DMS53 (cell line): ENCODE results near the gene KCMF1.

Experiments used
- DNase-seq: peaks from one replicate; lab custom pipeline; 2025; lab: John Stamatoyannopoulos, UW

Gene KCMF1

GRCh38 chr2:85078536-85078935 is 107.6 kb downstream of the KCMF1 start:
- no peak for DNase-seq

GRCh38 chr2:85083092-85083491 is 112.1 kb downstream of the KCMF1 start:
- no peak for DNase-seq

- DNase-seq: no peak
These were observed 114.6 kb downstream of the KCMF1 start for GRCh38 chr2:85085563-85085962.

- DNase-seq: no peak
These were observed 116.6 kb downstream of the KCMF1 start for GRCh38 chr2:85087541-85087940.

GRCh38 chr2:85088921-85089320 is 118.0 kb downstream of the KCMF1 start:
- DNase-seq: no peak

- DNase-seq: no peak
These were observed 118.6 kb downstream of the KCMF1 start for GRCh38 chr2:85089585-85089984.

GRCh38 chr2:85091838-85092237 is 120.9 kb downstream of the KCMF1 start:
- peak; percentile 25 for DNase-seq

GRCh38 chr2:85095094-85095493 is 124.1 kb downstream of the KCMF1 start:
- DNase-seq: no peak

DNA sequence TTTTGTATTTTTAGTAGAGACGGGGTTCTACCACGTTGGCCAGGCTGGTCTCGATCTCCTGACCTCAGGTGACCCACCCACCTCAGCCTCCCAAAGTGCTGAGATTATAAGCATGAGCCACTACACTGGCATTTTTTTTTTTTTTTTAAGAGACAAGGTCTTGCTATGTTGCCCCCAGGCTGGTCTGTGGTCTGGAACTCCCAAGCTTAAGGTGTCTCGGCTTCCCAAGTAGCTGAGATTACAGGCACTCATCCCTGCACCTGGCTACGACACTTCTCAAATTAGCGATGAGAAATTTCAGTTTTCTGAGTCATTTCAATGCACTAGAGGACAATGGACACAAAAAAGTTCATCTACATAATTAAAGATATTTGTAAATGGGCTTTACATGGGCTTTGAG is 125.7 kb downstream of the KCMF1 start:
- DNase-seq: no peak

DNA sequence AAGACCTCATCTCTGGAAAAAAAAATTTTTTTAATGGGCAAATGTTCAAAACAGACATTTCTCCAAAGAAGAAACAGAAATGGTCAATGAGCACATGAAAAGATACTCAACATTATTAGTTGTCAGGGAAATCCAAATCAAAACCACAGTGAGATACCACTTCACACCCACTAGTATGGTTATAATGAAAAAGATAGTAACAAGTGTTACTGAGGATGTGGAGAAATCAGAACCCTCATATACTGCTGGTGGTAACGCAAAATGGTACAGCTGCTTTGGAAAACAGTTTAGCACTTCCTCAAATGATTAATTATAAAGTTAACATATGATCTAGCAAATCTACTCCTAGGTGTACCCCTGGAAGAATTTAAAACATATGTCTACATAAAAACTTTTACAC is 133.3 kb downstream of the KCMF1 start:
- no peak for DNase-seq

DNA sequence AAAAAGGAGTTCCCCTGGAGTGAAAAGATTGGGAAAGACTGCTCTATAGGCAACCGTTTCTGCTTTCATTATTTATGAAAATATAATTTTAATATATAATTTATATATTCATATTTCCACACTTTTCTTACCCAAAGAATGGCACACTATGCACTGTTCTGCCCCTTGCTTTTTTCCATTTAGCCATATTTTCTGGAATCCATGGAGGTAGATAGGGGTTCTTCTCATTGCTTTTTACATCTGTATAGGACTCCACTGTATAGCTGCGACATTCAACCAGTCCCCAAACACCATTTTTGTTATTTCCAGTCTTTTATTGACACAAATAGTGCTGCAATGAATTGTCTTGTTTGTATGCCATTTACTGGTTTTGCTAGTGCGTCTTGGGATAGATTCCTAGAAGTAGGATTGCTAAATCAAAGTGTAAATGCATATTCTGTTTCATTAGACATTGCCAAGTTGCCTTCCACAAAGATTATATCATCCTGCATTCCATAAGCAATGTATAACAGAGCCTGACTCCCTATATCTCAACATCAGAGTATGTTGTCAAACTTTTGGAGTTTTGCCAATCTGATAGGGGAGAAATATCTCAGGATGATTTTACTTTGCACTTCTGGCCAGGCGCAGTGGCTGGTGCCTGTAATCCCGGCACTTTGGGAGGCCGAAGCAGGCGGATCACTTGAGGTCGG is 135.7 kb downstream of the KCMF1 start:
- DNase-seq: no peak
